HL-60/S4 treated with phorbol 12-myristate 13-acetate at 8.2 ng/mL for 4 days and 3 days (cell line): ENCODE data around the gene SBF2.
"Not testable (repeated sequence)": the region's sequence is repeated elsewhere in the genome, so short reads cannot be mapped to it uniquely, and the experiment has no call there.

ENCODE experiments used
- in situ Hi-C: fragments of 300-500 bp; cut with MboI; formaldehyde crosslinking; loops from 2 replicates; pipeline ENCODE4 v1.15.0; 2022; ENCODE audit warnings: low sequenced_read_pairs

SBF2 gene

DNA sequence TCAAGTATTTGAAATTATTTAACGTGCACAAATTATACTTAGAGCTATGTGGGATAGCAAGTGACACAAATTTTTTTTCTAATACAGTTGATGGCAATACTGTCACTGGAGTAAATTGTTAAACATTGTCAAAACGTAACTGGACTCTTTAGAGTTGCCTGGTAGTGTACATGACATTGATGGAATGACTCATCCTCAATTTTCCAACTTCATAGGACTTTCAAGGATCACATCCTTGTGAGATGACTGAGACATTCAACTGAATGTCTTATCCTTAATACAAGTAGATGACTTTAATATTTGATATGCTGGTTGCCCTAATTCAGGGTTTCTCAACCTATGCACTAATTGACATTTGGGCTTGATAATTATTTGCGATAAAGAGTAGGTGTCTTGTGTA, 320.1 kb downstream of the SBF2 start:
- in situ Hi-C loops, result no loop called here

DNA sequence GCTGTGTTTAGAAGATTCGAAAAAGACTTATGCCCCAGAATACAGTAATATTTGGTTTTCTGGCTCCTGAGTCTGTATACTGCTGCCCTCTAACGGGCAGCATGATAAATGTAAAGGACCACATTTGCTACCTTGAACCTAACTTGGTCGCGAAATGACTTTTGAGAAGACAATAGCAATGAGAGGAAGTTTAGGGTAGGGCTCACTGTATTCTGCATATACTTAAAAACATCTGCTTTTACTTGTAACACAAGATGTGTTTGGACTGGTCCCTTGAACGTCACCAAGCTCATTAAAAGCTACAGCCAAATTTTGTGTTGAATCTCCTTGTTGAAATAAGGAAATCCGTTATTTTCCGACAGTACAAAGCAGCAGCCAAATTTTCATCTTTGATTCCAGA, 321.0 kb downstream of the SBF2 start:
- in situ Hi-C loops, result no loop called here

DNA sequence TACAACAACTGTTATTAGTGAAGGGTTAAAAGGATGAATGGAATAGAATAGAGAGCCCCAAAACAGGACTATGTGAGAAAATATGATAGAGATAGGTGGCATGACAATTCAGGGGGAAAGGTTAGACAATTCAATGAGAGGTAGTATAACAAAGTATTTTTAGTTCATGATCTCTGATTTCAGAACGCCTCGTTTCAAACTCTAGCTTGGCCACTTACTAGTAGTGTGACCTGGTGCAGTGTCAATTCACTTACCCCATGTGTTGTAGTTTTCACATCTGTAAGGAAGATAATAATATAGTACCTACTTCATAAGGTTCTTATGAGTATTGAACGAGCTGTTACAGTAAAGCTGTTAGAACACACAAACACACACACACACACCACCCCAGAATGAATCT, 322.1 kb downstream of the SBF2 start:
- in situ Hi-C loops, result no loop called here

DNA sequence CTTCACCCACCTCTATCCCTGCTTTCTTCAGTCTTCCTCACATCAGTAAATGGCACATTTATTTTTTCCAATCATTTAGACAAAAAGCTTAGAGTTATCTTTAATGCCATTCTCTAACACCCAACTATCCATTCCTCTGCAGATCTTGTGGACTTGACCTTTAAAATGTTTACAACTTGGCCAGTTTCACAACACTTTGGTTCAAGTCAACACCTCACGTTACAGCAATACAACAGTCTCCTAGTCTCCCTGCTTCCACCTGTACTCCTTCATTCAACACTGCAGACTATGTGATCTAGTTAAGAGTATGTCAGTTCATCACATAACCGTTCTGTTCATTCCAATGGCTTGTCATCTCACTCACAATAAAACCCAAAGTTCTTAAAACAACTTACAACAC, 325.0 kb downstream of the SBF2 start:
- in situ Hi-C loops, result no loop called here

DNA sequence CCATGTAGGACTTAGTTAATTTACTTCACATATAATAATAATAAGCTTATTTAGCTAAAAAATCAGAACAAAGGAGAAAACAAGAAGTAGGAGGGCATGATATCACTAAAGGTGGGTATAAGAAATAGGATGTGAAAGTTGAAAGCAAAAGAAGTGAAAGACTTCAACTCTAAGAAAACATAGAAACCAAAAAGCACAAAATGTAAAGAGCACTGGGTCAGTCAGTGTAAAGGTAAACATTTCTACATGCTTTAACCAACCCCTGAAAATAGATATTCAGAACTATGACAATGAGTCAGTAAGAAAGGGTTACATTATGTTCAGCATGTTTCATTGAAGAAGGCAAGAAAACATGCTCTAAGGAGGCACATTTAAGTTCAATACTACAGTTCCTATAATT, 331.3 kb downstream of the SBF2 start:
- in situ Hi-C loops, result no loop called here

DNA sequence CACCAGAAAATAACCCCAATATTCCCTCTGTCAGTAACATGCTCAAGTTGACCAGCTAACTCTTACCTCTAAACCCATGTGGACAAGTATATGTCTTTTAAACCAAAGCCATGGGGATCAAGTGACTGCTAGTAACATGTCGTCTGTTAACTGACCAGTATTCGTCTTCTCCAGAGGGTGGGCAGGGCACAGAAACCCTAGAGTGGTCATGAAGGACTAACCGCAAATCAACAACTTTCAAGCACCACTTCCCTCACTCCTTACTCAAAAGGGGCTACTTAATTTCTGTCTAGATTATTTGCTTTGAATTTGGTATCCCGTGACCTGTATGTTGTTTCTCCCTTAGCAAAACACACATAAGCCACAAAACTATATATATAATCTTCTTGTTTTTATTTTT, 336.9 kb downstream of the SBF2 start:
- in situ Hi-C loops, result no loop called here

DNA sequence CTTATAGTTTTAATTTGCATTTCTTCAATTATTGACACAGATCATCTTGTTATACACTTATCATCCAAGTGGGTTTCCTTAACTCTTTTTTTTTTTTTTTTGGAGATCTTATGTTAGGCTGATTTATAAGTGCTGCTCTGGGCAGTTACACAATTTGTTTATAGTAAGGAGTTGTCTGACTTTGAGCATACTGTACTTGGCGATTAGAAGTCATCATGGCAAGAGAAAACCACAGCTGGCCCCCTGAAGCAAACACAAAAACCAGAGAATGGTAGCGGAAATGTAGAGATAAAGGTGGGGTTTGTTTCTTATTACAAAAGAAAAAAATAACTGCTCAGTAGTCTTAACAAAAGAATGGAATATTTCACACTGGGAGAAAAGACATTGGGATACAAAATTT, 337.5 kb downstream of the SBF2 start:
- in situ Hi-C loops, result no loop called here

DNA sequence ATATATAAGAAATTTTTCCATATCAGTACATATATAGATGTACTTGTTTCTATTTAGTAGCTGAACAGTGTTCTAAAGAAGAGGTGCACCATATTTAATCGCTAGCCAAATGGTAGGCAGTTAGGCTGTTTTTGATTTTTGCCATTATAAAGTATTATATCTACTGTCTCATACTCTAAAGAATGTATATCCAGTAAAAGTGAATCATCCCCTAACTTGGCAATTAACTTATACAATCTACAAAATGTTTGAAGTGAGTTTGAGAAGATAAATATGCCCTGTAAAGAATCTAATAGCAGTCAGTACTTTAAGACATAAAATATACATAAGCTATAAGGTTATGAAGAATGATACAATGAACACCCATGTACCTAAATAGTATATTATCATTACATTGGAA, 338.6 kb downstream of the SBF2 start:
- in situ Hi-C loops, result no loop called here

DNA sequence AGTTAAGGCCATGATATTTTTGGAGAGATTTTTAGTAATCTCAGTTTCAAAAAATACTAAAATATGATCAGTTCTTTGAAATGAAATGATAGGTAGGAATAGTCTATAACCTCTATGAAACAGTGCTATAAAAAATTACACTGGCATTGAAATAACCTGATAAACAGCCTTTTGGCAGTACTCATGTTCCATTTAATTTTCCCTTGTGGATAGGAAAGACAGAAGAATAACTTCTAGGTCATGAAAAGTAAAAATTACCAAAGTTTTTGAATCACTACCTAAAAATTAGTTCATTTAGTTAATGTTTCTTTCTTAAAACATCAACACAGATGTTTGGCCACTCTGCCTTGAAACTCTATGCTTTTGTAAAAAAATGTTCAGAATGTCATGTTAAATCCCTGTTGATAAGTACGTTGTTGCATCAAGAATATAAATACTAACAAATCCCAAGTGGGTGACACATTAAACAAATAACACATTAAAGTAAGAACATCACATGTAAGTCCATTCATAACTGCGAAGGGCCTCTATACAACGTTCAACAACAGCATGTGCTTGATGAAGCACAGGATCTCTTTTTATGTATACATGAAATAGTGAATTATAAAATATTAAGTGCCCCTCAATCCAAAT, 339.9 kb downstream of the SBF2 start:
- in situ Hi-C loops, result no loop called here

DNA sequence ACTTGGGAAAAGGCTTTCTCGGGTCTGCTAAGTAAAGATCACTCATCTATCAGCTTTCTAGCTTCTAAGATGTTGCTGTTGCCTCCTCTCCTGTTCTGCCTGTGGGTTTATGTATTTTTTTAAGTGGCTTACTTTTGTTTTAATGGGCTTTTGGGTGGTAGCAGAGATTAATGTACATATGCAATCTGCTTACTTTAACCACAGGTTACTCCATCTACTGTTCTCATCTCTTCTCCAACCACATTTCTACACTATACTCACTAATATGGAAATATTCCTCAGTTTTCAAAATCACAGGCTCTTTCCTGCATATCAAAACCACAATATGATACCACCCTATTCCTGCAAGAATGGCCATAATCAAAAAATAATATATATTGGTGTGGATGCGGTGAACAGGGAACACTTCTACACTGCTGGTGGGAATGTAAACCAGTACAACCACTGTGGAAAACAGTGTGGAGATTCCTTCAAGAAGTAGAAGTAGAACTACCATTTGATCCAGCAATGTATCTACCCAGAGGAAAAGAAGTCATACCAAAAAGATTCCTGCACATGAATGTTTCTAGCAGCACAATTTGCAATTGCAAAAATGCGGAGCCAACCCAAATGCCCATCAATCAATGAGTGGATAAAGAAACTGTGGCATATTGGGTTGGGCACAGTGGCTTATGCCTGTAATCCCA, 341.4 kb downstream of the SBF2 start:
- in situ Hi-C loops, result no loop called here

DNA sequence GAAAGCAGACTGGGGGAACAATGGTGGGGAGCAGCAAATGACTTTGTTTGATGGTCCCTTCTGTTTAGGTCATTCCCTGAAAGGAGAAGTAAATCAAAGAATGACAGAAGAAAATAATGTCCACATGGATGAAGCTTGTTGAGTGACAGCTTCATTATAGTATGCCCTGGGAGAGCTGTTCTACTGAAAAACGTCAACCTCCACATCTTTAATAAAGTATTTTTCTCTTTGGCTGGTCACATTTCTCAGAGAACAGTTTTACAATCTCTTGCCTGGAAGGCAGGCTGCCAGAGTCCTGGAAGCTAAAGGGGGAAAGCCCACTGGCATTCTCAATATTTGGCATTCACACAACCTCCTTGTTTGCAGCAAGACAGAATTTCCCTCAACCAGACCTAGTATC, 342.2 kb downstream of the SBF2 start:
- in situ Hi-C loops, result no loop called here

DNA sequence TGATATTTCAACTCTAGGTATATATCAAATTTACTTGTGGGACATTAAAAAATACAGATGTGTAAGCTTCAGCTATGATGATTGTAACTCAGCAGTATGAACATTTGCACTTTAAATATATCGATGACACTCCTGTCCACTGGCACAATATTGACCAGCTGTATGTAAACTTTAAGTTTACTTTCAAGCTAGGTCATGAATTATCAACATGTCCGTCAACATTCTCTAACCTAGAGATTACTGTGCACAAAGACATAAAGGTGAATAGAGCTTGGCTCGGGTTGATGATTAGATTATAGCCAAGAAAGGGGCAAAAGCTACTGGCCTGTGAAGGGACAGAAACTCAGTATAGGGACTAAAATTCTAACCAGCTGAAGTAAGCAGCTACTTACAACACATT, 343.6 kb downstream of the SBF2 start:
- in situ Hi-C loops, result no loop called here

DNA sequence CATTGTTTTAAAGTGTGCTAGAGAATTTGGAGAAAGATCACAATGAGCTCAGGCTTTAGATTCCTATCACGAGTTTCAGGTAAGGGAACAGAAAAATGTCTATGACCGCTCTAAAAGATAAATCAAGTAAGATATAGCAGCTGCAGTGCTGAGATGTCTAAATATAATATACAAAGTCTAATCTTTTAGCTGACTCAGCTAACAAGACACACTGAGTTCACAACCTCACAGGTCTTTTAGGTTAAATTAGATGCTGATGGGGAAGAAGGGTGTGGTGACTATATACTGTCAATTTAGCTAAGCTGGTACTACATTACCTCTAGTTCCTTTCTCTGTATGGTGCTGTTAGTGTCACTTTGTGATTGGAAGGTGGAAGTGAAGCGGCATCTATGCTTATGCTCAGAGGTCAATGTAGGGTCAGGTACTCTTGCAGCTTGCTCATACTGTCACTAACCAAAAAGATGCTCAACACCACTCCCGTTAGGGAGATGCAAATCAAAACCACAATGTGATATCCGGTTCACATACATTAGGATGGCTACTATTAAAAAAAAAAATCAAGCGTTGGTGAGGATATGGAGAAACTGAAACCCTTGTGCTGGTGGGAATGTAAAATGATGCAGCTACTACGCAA, 346.7 kb downstream of the SBF2 start:
- in situ Hi-C loops, result no loop called here

DNA sequence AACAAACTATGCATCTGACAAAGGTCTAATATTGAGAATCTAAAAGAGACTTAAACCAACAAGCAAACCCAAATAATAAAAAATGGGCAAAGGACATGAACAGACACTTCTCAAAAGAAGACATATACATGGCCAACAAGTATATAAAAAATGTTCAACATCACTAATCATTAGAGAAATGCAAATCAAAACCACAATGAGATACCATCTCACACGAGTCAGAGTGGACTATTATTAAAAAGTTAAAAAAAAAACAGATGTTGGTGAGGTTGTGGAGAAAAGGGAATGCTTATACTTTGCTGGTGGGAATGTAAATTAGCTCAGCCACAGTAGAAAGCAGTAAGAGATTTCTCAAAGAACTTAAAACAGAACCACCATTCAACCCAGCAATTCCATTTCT, 348.3 kb downstream of the SBF2 start:
- in situ Hi-C loops, result not testable (repeated sequence)

DNA sequence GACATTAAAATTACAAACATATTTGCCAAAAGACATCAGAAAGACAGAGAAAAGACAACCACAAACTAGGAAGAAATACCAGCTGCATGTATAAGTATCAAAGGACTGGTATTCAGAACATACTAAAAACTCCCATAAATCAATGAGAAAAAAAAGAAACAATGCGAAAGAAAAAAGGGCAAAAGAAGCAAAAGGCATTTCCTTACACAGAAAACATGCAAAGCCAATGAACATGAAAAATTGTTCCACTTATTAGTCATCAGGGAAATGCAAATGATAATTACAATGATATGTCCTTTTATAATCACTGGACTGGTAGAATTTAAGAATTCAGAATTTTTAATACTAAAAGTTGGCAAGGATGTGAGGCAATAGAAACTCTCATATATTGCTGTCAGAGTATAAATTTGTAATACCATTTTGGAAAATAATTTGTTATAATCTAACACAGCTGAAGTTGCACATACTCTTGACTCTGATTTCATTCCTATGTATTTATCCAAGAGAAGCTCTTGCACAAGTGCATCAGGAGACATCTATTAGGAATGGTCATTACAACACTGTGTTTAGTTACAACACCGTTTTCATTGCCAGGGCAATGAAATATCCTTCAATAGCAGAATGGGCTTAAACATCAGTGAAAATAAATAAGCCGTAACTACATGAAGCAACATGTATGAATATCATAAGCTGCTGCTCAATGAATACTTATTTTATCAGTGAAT, 350.5 kb downstream of the SBF2 start:
- in situ Hi-C loops, result no loop called here

DNA sequence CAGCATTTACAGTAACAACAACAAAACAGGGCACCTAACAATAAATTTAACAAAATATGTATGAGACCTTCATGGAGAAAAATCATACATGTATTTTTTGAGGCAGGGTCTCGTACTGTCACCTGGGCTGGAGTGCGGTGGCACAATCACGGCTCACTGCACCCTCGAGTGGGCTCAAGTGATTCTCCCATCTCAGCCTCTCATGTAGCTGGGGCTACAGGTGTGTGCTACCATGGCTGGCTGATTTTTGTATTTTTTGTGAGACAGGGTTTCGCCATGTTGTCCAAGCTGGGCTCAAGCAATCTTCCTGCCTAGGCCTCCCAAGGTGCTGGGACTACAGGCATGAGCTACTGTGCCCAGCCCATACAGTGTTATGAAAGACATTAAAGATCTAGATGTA, 352.0 kb downstream of the SBF2 start:
- in situ Hi-C loops, result no loop called here

DNA sequence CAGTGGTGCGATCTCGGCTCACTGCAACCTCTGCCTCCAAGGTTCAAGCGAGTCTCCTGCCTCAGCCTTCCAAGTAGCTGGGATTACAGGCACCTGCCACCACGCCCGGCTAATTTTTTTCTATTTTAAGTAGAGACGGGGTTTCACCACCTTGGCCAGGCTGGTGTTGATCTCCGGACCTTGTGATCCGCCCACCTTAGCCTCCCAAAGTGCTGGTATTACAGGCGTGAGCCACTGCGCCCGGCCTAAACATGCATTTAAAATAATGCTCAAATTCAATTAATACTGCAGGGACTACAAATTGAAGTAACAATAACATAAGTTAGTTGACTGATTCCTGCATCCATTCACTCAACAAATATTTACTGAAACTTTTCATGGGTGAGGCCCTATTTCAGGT, 354.9 kb downstream of the SBF2 start:
- in situ Hi-C loops, result not testable (repeated sequence)

DNA sequence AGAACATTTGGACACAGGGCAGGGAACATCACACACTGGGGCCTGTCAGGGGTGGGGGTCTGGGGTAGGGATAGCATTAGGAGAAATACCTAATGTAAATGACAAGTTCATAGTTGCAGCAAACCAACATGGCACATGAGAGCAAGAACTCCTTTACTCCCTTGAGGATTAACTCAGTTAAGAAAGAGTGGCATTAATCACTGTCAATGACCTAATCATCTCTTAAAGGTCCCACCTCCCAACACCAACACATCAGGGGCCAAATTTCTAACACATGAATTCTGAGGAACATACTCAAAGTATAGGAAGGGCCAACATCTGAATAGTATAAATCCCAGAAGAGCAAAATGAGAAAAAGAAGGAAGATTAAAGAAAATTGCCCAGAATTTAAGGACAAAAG, 357.3 kb downstream of the SBF2 start:
- in situ Hi-C loops, result no loop called here

DNA sequence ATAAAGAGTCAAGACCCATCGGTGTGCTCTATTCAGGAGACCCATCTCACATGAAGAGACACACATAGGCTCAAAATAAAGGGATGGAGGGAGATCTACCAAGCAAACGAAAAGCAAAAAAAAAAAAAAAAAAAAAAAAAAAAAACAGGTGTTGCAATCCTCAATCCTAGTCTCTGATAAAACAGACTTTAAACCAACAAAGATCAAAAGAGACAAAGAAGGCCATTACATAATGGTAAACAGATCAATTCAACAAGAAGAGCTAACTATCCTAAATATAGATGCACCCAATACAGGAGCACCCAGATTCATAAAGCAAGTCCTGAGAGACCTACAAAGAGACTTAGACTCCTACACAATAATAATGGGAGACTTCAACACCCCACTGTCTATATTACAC, 361.2 kb downstream of the SBF2 start:
- in situ Hi-C loops, result not testable (repeated sequence)

DNA sequence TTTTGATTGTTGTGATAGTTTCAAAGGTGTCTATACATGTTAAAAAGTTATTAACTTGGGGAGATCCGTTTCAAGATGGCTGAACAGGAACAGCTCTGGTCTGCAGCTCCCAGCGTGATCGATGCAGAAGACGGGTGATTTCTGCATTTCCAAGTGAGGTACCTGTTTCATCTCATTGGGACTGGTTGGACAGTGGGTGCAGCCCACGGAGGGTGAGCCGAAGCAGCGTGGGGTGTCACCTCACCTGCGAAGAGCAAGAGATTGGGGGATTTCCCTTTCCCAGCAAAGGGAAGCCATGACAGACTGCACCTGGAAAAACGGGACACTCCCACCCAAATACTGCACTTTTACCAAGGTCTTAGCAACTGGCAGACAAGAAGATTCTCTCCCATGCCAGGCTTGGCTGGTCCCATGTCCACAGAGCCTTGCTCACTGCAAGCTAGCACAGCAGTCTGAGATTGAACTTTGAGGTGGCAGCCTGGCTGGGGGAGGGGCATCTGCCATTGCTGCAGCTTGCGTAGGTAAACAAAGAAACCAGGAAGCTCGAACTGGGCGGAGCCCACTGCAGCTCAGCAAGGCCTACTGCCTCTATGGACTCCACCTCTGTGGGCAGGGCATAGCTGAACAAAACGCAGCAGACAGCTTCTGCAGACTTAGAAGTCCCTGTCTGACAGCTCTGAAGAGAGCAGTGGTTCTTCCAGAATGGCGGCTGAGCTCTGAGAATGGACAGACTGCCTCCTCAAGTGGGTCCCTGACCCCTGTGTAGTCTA, 363.3 kb downstream of the SBF2 start:
- in situ Hi-C loops, result not testable (repeated sequence)

DNA sequence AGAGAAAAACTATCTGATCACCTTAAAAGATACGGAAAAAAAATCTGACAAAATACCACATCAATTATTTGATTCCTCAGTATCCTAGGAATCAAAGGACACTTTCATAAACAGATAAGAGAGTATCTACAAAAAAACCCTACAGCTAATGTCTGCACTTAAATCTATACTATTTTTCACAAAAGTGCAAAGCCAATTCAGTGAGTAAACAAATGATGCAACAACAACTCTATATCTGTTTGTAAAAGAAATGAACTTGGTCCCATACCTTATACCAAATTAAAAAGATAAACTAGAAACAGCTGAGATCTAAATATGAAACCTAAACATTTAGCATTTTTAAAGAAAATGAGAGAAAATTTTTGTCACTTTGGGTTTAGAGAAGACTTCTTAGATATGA, 366.3 kb downstream of the SBF2 start:
- in situ Hi-C loops, result no loop called here
